ENCODE results near the gene C9orf72. TPM values are rescaled to one million over a fixed set of nuclear protein-coding genes. Genes with fewer than 3 reads are reported as not detected.
"Not testable (repeated sequence)": the region's sequence is repeated elsewhere in the genome, so short reads cannot be mapped to it uniquely, and the experiment has no call there.

The C9orf72 gene
- total RNA-seq, 2 donors from 2014 or later: 12.8 to 15.2 TPM

GRCh38 chr9:27528076-27528885, 45.0 kb downstream of the C9orf72 start:
- intact Hi-C loops (cut with DNase I): loop anchor here in 1 of 2 donors (5.0 kb wide), 1 partner anchor 191 kb away; no protein-coding TSS in a partner anchor
- peak; percentile 83 for DNase-seq
- ATAC-seq: peak; percentile 75 to 91

- no peak for ATAC-seq
- DNase-seq: no peak
- intact Hi-C loops (cut with DNase I): loop anchor here in 1 of 2 donors (5.0 kb wide), 1 partner anchor 190 kb away; no protein-coding TSS in a partner anchor
These were observed 45.6 kb downstream of the C9orf72 start for GRCh38 chr9:27527702-27528075.

GRCh38 chr9:27524236-27524635, 49.0 kb downstream of the C9orf72 start, which contains the start of gene IFNK:
IFNK (plus strand) TSS chr9:27524290; CDS start chr9:27524337, 47 bp downstream.
- ATAC-seq: no peak
- intact Hi-C loops (cut with DNase I): no loop called here
- DNase-seq: no peak

- DNase-seq (no peak), ATAC-seq (no peak)
- intact Hi-C loops (cut with DNase I): no loop called here
These were observed 50.1 kb downstream of the C9orf72 start for GRCh38 chr9:27523141-27523540.

GRCh38 chr9:27520986-27521385, 52.3 kb downstream of the C9orf72 start:
- no peak for ATAC-seq
- intact Hi-C loops (cut with DNase I): no loop called here

GRCh38 chr9:27519466-27520465, 53.5 kb downstream of the C9orf72 start:
- ATAC-seq (no peak), DNase-seq (no peak)
- intact Hi-C loops (cut with DNase I): no loop called here

More at GRCh38 chr9:27520986-27521385, 52.3 kb downstream of the C9orf72 start:
- no peak for DNase-seq

GRCh38 chr9:27518809-27519208, 54.5 kb downstream of the C9orf72 start:
- DNase-seq (no peak), ATAC-seq (no peak)
- intact Hi-C loops (cut with DNase I): no loop called here

GRCh38 chr9:27518006-27518405, 55.3 kb downstream of the C9orf72 start:
- no peak for DNase-seq
- intact Hi-C loops (cut with DNase I): no loop called here
- ATAC-seq: no peak

GRCh38 chr9:27514551-27514950, 58.7 kb downstream of the C9orf72 start:
- DNase-seq (peak; percentile 26), ATAC-seq (peak; percentile 55 to 86)
- intact Hi-C loops (cut with DNase I): no loop called here

- ATAC-seq: no peak
- DNase-seq: no peak
- intact Hi-C loops (cut with DNase I): no loop called here
These were observed 61.5 kb downstream of the C9orf72 start for GRCh38 chr9:27511771-27512170.

GRCh38 chr9:27510780-27511179, 62.5 kb downstream of the C9orf72 start:
- ATAC-seq: no peak
- intact Hi-C loops (cut with DNase I): no loop called here

GRCh38 chr9:27506981-27507380, 66.3 kb downstream of the C9orf72 start:
- ATAC-seq (no peak), DNase-seq (no peak)
- intact Hi-C loops (cut with DNase I): no loop called here

More at GRCh38 chr9:27510780-27511179, 62.5 kb downstream of the C9orf72 start:
- no peak for DNase-seq

- no peak for ATAC-seq
- no peak for DNase-seq
- intact Hi-C loops (cut with DNase I): no loop called here
These were observed 67.5 kb downstream of the C9orf72 start for GRCh38 chr9:27505744-27506161.

GRCh38 chr9:27504259-27504658, 69.0 kb downstream of the C9orf72 start:
- DNase-seq (no peak), ATAC-seq (no peak)
- intact Hi-C loops (cut with DNase I): no loop called here

- no peak for ATAC-seq
- intact Hi-C loops (cut with DNase I): no loop called here
These were observed 69.7 kb downstream of the C9orf72 start for GRCh38 chr9:27503623-27504022.

GRCh38 chr9:27500902-27501301, 72.4 kb downstream of the C9orf72 start:
- ATAC-seq; DNase-seq; intact Hi-C loops (cut with DNase I): not testable (repeated sequence)

More at GRCh38 chr9:27503623-27504022, 69.7 kb downstream of the C9orf72 start:
- no peak for DNase-seq

GRCh38 chr9:27499451-27499850, 73.8 kb downstream of the C9orf72 start:
- no peak for ATAC-seq
- intact Hi-C loops (cut with DNase I): no loop called here
- DNase-seq: no peak

GRCh38 chr9:27497883-27498417, 75.3 kb downstream of the C9orf72 start:
- intact Hi-C loops (cut with DNase I): no loop called here

More at GRCh38 chr9:27497883-27498417, 75.3 kb downstream of the C9orf72 start:
- DNase-seq (no peak), ATAC-seq (no peak)
